ENCODE results near the gene WBP4. TPM values are rescaled to one million over a fixed set of nuclear protein-coding genes. Genes with fewer than 3 reads are reported as not detected.

WBP4 gene
- total and polyA plus RNA-seq, 9 of the 15 experiments (the other 6 are each of a cell fraction or from before 2014, with no cell fraction given): 5.5 to 12.2 (median 7.9) TPM

GRCh38 chr13:41060082-41060723 is 1.1 kb upstream of the WBP4 start (continued):
- TF ChIP-seq, protein P1, sequence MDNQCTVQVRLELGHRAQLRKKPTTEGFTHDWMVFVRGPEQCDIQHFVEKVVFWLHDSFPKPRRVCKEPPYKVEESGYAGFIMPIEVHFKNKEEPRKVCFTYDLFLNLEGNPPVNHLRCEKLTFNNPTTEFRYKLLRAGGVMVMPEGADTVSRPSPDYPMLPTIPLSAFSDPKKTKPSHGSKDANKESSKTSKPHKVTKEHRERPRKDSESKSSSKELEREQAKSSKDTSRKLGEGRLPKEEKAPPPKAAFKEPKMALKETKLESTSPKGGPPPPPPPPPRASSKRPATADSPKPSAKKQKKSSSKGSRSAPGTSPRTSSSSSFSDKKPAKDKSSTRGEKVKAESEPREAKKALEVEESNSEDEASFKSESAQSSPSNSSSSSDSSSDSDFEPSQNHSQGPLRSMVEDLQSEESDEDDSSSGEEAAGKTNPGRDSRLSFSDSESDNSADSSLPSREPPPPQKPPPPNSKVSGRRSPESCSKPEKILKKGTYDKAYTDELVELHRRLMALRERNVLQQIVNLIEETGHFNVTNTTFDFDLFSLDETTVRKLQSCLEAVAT (IDR thresholded peaks at IDR 0.05): no peak
- no peak for TF ChIP-seq SMAD3 (CRISPR knock-in tag; conservative IDR thresholded peaks at IDR 0.05)
- no peak for TF ChIP-seq IFI16 (CRISPR knock-in tag; IDR thresholded peaks at IDR 0.05)
- no peak for TF ChIP-seq PATZ1 (CRISPR knock-in tag; IDR thresholded peaks at IDR 0.05; ENCODE audit: borderline replicate concordance)
- TF ChIP-seq, protein P2, sequence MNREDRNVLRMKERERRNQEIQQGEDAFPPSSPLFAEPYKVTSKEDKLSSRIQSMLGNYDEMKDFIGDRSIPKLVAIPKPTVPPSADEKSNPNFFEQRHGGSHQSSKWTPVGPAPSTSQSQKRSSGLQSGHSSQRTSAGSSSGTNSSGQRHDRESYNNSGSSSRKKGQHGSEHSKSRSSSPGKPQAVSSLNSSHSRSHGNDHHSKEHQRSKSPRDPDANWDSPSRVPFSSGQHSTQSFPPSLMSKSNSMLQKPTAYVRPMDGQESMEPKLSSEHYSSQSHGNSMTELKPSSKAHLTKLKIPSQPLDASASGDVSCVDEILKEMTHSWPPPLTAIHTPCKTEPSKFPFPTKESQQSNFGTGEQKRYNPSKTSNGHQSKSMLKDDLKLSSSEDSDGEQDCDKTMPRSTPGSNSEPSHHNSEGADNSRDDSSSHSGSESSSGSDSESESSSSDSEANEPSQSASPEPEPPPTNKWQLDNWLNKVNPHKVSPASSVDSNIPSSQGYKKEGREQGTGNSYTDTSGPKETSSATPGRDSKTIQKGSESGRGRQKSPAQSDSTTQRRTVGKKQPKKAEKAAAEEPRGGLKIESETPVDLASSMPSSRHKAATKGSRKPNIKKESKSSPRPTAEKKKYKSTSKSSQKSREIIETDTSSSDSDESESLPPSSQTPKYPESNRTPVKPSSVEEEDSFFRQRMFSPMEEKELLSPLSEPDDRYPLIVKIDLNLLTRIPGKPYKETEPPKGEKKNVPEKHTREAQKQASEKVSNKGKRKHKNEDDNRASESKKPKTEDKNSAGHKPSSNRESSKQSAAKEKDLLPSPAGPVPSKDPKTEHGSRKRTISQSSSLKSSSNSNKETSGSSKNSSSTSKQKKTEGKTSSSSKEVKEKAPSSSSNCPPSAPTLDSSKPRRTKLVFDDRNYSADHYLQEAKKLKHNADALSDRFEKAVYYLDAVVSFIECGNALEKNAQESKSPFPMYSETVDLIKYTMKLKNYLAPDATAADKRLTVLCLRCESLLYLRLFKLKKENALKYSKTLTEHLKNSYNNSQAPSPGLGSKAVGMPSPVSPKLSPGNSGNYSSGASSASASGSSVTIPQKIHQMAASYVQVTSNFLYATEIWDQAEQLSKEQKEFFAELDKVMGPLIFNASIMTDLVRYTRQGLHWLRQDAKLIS (CRISPR knock-in tag; IDR thresholded peaks at IDR 0.05): no peak
- TF ChIP-seq, protein P3, sequence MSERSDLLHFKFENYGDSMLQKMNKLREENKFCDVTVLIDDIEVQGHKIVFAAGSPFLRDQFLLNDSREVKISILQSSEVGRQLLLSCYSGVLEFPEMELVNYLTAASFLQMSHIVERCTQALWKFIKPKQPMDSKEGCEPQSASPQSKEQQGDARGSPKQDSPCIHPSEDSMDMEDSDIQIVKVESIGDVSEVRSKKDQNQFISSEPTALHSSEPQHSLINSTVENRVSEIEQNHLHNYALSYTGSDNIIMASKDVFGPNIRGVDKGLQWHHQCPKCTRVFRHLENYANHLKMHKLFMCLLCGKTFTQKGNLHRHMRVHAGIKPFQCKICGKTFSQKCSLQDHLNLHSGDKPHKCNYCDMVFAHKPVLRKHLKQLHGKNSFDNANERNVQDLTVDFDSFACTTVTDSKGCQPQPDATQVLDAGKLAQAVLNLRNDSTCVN (CRISPR knock-in tag; IDR thresholded peaks at IDR 0.05): no peak
- TF ChIP-seq, protein P4, sequence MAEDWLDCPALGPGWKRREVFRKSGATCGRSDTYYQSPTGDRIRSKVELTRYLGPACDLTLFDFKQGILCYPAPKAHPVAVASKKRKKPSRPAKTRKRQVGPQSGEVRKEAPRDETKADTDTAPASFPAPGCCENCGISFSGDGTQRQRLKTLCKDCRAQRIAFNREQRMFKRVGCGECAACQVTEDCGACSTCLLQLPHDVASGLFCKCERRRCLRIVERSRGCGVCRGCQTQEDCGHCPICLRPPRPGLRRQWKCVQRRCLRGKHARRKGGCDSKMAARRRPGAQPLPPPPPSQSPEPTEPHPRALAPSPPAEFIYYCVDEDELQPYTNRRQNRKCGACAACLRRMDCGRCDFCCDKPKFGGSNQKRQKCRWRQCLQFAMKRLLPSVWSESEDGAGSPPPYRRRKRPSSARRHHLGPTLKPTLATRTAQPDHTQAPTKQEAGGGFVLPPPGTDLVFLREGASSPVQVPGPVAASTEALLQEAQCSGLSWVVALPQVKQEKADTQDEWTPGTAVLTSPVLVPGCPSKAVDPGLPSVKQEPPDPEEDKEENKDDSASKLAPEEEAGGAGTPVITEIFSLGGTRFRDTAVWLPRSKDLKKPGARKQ (CRISPR knock-in tag; IDR thresholded peaks at IDR 0.05): no peak
- no peak for TF ChIP-seq GTF2F1 (IDR thresholded peaks at IDR 0.05; ENCODE audit: low read depth, low read length)
- no peak for TF ChIP-seq ZBTB49 (CRISPR knock-in tag; IDR thresholded peaks at IDR 0.05; ENCODE audit: borderline replicate concordance)

Data from K562 (cell line).